ENCODE measurements around the gene MYL6B. TPM values are rescaled to one million over a fixed set of nuclear protein-coding genes. Genes with fewer than 3 reads are reported as not detected.

Gene MYL6B
- total RNA-seq, 1 donor from 2014 or later, result 54.1 TPM

- intact Hi-C loops (cut with micrococcal nuclease), result loop anchor here (5.0 kb wide), 1 partner anchor 42 kb away; the partner anchor contains the start of genes RPL41 and ZC3H10
- DNase-seq, result no peak
- TF ChIP-seq, protein P1, sequence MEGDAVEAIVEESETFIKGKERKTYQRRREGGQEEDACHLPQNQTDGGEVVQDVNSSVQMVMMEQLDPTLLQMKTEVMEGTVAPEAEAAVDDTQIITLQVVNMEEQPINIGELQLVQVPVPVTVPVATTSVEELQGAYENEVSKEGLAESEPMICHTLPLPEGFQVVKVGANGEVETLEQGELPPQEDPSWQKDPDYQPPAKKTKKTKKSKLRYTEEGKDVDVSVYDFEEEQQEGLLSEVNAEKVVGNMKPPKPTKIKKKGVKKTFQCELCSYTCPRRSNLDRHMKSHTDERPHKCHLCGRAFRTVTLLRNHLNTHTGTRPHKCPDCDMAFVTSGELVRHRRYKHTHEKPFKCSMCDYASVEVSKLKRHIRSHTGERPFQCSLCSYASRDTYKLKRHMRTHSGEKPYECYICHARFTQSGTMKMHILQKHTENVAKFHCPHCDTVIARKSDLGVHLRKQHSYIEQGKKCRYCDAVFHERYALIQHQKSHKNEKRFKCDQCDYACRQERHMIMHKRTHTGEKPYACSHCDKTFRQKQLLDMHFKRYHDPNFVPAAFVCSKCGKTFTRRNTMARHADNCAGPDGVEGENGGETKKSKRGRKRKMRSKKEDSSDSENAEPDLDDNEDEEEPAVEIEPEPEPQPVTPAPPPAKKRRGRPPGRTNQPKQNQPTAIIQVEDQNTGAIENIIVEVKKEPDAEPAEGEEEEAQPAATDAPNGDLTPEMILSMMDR (IDR thresholded peaks at IDR 0.05; ENCODE audit: borderline replicate concordance), result no peak
- H3K4me1 ChIP-seq, result peaks cover 52% of the 10 kb centered on the region
- H3K4me3 ChIP-seq, result peak overlapping the region; percentile 75
- H3K36me3 ChIP-seq, result peaks cover 54% of the 10 kb centered on the region
- H3K9me3 ChIP-seq (replicated peaks), result no peaks in the 10 kb centered on the region
- H3K27ac ChIP-seq (replicated peaks), result peak overlapping the region; percentile 96
- H3K27me3 ChIP-seq (ENCODE audit: low read depth), result no peaks in the 10 kb centered on the region
Measured at GRCh38 chr12:56159482-56160192, 7.2 kb downstream of the MYL6B start.

GRCh38 chr12:56160193-56160763 lies 7.9 kb downstream of the MYL6B start:
- DNase-seq, result no peak
- peaks cover 55% of the 10 kb centered on the region for H3K4me1 ChIP-seq
- intact Hi-C loops (cut with micrococcal nuclease), result no loop called here
- H3K9me3 ChIP-seq (replicated peaks), result no peaks in the 10 kb centered on the region
- peak overlapping the region; percentile 96 for H3K27ac ChIP-seq (replicated peaks)
- H3K36me3 ChIP-seq, result peaks cover 60% of the 10 kb centered on the region
- H3K4me3 ChIP-seq, result peak overlapping the region; percentile 75
- no peaks in the 10 kb centered on the region for H3K27me3 ChIP-seq (ENCODE audit: low read depth)
- TF ChIP-seq, protein P1 (IDR thresholded peaks at IDR 0.05; ENCODE audit: borderline replicate concordance), result no peak

- no peaks in the 10 kb centered on the region for H3K27me3 ChIP-seq (ENCODE audit: low read depth)
- peaks cover 68% of the 10 kb centered on the region for H3K36me3 ChIP-seq
- TF ChIP-seq, protein P1 (IDR thresholded peaks at IDR 0.05; ENCODE audit: borderline replicate concordance), result no peak
- H3K9me3 ChIP-seq (replicated peaks), result no peaks in the 10 kb centered on the region
- no peak for DNase-seq
- peak overlapping the region; percentile 96 for H3K27ac ChIP-seq (replicated peaks)
- peak overlapping the region; percentile 75 for H3K4me3 ChIP-seq
- intact Hi-C loops (cut with micrococcal nuclease), result no loop called here
- peaks cover 62% of the 10 kb centered on the region for H3K4me1 ChIP-seq
Measured at GRCh38 chr12:56160894-56161689, 8.7 kb downstream of the MYL6B start.

GRCh38 chr12:56161690-56162351 lies 9.4 kb downstream of the MYL6B start:
- Histone ChIP-seq H3K27me3 (ENCODE audit: low read depth) (no peaks in the 10 kb centered on the region), H3K27ac (replicated peaks) (peak overlapping the region; percentile 96), H3K4me1 (peaks cover 58% of the 10 kb centered on the region), H3K4me3 (peak overlapping the region; percentile 75), H3K36me3 (peaks cover 75% of the 10 kb centered on the region), H3K9me3 (replicated peaks) (no peaks in the 10 kb centered on the region)
- intact Hi-C loops (cut with micrococcal nuclease), result no loop called here
- DNase-seq, result no peak
- TF ChIP-seq, protein P1 (IDR thresholded peaks at IDR 0.05; ENCODE audit: borderline replicate concordance), result no peak

All from left ventricle myocardium inferior (tissue), 1 donor.